BE2C (cell line): ENCODE results near the gene VSIR.

Experiments
- DNase-seq: peaks from one replicate; pipeline ENCODE4 v3.0.0-alpha.2; 2020
- H3K27me3 ChIP-seq: fragments of 250-450 bp; sonication (Bioruptor Pico); 2 replicates; pipeline ENCODE4 v1.5.1; 2020; ENCODE audit warnings: mild to moderate bottlenecking
- H3K36me3 ChIP-seq: fragments of 250-450 bp; sonication (Bioruptor Pico); 2 replicates; pipeline ENCODE4 v1.5.1; 2020; ENCODE audit warnings: mild to moderate bottlenecking
- H3K4me1 ChIP-seq: fragments of 250-450 bp; sonication (Bioruptor Pico); 2 replicates; pipeline ENCODE4 v1.5.1; 2020
- H3K4me3 ChIP-seq: 2 replicates; pipeline ENCODE4 v1.5.1; 2011; ENCODE audit warnings: low read depth, low read length
- H3K9me3 ChIP-seq: fragments of 250-450 bp; sonication (Bioruptor Pico); 2 replicates; pipeline ENCODE4 v1.5.1; 2020
- CTCF ChIP-seq: IDR thresholded peaks from 2 replicates; pipeline ENCODE4 v1.5.1; 2012; ENCODE audit warnings: mild to moderate bottlenecking, low read depth, low read length

The VSIR gene

GRCh38 chr10:71780156-71780555 is 6.8 kb upstream of the VSIR start:
- H3K9me3 ChIP-seq, result no peaks in the 10 kb centered on the region
- no peak overlapping the region for H3K4me3 ChIP-seq
- H3K4me1 ChIP-seq, result no peaks in the 10 kb centered on the region
- TF ChIP-seq CTCF, result no peak
- H3K27me3 ChIP-seq, result no peaks in the 10 kb centered on the region
- H3K36me3 ChIP-seq, result no peaks in the 10 kb centered on the region
- DNase-seq, result no peak

- Histone ChIP-seq H3K4me3 (no peak overlapping the region), H3K9me3 (no peaks in the 10 kb centered on the region), H3K36me3 (no peaks in the 10 kb centered on the region), H3K4me1 (no peaks in the 10 kb centered on the region), H3K27me3 (no peaks in the 10 kb centered on the region)
- DNase-seq, result no peak
- no peak for TF ChIP-seq CTCF
These were observed 6.3 kb upstream of the VSIR start for GRCh38 chr10:71779641-71780040.

- Histone ChIP-seq H3K27me3 (no peaks in the 10 kb centered on the region), H3K9me3 (no peaks in the 10 kb centered on the region), H3K4me1 (no peaks in the 10 kb centered on the region), H3K4me3 (no peak overlapping the region), H3K36me3 (no peaks in the 10 kb centered on the region)
- DNase-seq, result no peak
- no peak for TF ChIP-seq CTCF
These were observed 4.9 kb upstream of the VSIR start for GRCh38 chr10:71778071-71778825.

GRCh38 chr10:71777213-71777985 is 4.1 kb upstream of the VSIR start:
- Histone ChIP-seq H3K9me3 (no peaks in the 10 kb centered on the region), H3K36me3 (no peaks in the 10 kb centered on the region), H3K4me1 (no peaks in the 10 kb centered on the region), H3K27me3 (no peaks in the 10 kb centered on the region), H3K4me3 (no peak overlapping the region)
- TF ChIP-seq CTCF, result no peak
- no peak for DNase-seq

GRCh38 chr10:71776481-71776925 is 3.2 kb upstream of the VSIR start:
- TF ChIP-seq CTCF, result no peak
- Histone ChIP-seq H3K4me1 (no peaks in the 10 kb centered on the region), H3K27me3 (no peaks in the 10 kb centered on the region), H3K36me3 (no peaks in the 10 kb centered on the region), H3K9me3 (no peaks in the 10 kb centered on the region), H3K4me3 (no peak overlapping the region)
- DNase-seq, result no peak
